Activated CD4-positive, alpha-beta T cell treated with anti-CD3 and anti-CD28 coated beads for 4 hours (primary cell): Measurements from ENCODE around the gene NELFA.

ENCODE experiments used
- DNase-seq, 2 donors: peaks; one replicate each; pipeline ENCODE4 v3.0.0-alpha.2; 2020

Gene NELFA

GRCh38 chr4:2008921-2009650, at the start of gene NELFA:
NELFA (minus strand) TSS chr4:2008974; CDS start chr4:2008959, 15 bp downstream.
- DNase-seq = peak; percentile 96 to 97

- DNase-seq = no peak
Observed at GRCh38 chr4:2057382-2058065, 48.8 kb upstream of the NELFA start.

- DNase-seq = no peak
Observed at GRCh38 chr4:2054217-2054616, 45.4 kb upstream of the NELFA start.

GRCh38 chr4:2051086-2051485, 42.3 kb upstream of the NELFA start:
- no peak for DNase-seq

- no peak for DNase-seq
Observed at GRCh38 chr4:2049811-2050210, 41.0 kb upstream of the NELFA start.

GRCh38 chr4:2049381-2049780, 40.6 kb upstream of the NELFA start:
- no peak for DNase-seq

- DNase-seq = no peak
Observed at GRCh38 chr4:2048831-2049230, 40.1 kb upstream of the NELFA start.

- no peak for DNase-seq
Observed at GRCh38 chr4:2047781-2048581, 39.2 kb upstream of the NELFA start.

GRCh38 chr4:2047031-2047660, 38.4 kb upstream of the NELFA start:
- no peak for DNase-seq

- DNase-seq = no peak
Observed at GRCh38 chr4:2046031-2046961, 37.5 kb upstream of the NELFA start.

GRCh38 chr4:2045518-2045951, 36.8 kb upstream of the NELFA start:
- peak in 1 of 2 donors; percentile 33 for DNase-seq

GRCh38 chr4:2044542-2045517, 36.1 kb upstream of the NELFA start:
- no peak for DNase-seq

- no peak for DNase-seq
Observed at GRCh38 chr4:2044119-2044485, 35.3 kb upstream of the NELFA start.

GRCh38 chr4:2043396-2044118, 34.8 kb upstream of the NELFA start:
- no peak for DNase-seq

- DNase-seq = no peak
Observed at GRCh38 chr4:2042947-2043395, 34.2 kb upstream of the NELFA start.

- DNase-seq = peak; percentile 32 to 42
Observed at GRCh38 chr4:2042204-2042946, 33.6 kb upstream of the NELFA start.

- DNase-seq = peak; percentile 82 to 85
Observed at GRCh38 chr4:2041239-2042130, 32.7 kb upstream of the NELFA start.
